Stimulated activated CD4-positive, alpha-beta T cell treated with anti-CD3 and anti-CD28 coated beads, Interleukin-1b, Interleukin-23, amount 100 ng/mL, for 24 hours (primary cell): ENCODE results near the gene HMGB1.
A peak's percentile ranks its signal among the peaks of the same experiment; 100 is the strongest.
"Not testable (repeated sequence)": the region's sequence is repeated elsewhere in the genome, so short reads cannot be mapped to it uniquely, and the experiment has no call there.

Experiments
- DNase-seq, 4 experiments: peaks; one replicate each; pipeline ENCODE4 v3.0.0-alpha.2; 2020; ENCODE audit warnings: low read depth in 4 of 4, low spot score in 1 of 4

The HMGB1 gene

DNA sequence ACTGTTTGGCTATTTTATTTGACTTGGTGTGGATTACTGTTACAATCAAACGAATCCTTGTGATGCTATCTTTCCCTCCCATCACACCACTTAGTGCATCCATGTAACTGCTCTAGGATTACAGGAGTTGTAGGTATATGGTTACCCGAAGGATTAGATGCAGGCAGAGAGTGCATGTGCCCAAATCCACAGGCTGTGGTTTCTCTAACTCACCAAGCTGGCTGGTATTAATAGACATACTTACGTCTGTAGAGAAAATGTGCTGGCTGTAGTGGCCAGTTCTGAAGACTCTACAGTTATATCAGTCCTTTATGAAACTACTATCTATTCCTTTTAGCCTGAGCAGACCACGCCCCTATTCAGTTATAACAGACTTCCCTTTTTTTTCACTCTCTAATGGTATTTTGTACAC lies 1.1 kb upstream of the HMGB1 start:
- no peak for DNase-seq

DNA sequence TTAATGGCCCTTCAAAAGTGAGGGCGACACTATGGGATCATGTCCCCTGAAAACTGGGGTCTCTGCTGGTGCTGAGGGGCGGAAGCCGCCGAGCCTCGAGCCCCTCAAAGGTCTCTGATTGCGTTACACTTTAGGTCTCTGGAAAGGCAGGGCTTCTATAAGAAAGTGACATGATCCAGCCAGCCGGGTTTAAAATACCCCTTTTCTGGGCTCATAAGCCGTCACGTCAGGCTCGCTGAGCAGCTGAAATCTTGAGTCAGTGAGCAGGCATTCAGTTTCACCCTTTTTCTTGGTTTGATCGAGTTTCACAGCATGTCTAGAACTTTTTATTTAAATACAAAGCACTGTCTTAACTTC lies 600 bp upstream of the HMGB1 start:
- DNase-seq = peak in 1 of 4 experiments; percentile 16

DNA sequence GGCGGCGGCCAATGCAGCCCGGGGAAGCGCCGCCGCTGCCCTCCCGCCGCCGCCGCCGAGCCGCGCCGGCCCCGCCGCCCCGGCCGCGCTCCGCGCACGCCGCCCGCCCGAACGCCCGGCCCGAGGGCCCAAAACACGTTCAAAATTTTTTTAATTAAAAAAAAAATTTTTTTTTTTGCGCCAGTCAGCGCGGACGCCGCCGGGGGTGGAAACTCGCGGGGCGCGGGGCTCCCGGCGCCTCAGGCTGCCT lies 468 bp downstream of the HMGB1 start:
- no peak for DNase-seq

DNA sequence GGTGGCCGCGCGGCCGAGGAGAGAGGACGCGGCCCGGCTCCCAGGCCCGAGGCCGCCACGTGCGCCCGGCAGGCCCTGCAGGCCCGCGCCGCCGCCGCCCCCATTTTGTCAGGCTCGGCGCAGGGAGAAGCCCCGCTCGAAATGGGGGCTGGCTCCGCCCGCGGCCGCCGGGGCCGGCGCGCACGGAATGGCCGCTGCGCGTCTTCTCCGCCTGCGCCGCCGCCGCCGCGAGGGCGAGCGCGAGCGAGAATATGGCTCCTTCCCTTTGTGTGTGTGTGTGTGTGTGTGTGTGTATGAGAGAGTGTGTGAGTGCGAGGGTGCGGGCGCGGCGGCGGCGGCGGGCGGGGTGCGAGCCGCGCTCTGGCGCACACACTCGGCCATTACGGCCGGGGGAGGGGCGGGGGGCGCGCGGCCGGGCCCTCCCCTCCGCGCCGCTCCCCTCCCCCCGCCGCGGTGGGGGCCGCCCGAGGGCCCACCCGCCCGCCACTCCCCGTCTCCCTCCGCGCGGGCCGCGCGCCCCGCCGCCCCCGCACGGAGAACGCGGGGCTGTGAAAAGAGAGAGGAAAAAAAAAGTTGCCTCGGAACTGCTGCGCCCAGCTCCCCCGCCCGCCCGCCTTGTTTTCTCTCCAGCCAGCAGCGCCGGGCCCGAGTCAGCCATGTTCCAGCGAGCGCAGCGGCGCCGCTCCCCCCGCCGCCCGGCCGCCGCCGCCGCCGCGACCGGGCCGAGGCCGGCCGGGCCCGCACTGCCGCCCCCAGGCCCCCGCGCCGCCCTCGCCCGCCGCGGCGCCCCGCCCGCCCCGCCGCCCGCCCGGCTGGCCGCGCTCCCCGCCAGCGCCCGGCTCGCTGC lies 1.0 kb downstream of the HMGB1 start:
- DNase-seq = peak; percentile 50 to 65 (median 60)

DNA sequence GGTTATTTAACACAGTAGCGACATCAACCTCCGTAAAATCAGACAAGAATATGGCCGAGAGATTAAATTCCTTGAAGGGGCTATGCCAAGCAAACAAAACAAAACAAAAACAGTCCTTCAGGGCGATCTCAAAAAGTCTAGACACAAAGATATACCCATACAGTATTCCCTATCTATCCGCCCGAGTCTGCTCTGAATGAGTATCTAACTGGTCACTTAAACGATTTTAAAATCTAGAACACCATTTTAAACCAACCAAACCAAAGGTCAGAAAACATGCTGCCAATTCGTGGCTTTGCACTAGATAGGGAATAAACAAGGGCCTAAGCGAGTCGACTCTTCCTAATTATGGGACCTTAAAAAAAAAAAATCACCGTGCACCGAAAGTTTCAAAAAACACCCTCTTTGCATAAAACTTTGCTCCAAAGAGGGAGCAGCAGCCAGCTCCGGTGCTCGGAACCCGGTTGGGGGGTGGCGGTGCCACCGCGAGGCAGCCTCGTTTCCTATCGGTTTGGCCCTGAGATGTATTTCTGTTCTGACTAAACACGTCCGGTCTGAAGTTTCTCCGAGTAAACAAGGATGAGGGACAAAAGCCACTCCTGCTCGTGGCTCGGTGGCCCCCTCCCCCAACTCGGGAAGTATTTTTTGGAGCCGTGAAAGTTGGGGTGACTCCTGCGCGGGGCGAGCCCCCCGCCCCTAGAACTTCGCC lies 1.8 kb downstream of the HMGB1 start:
- peak; percentile 35 to 62 (median 50) for DNase-seq

DNA sequence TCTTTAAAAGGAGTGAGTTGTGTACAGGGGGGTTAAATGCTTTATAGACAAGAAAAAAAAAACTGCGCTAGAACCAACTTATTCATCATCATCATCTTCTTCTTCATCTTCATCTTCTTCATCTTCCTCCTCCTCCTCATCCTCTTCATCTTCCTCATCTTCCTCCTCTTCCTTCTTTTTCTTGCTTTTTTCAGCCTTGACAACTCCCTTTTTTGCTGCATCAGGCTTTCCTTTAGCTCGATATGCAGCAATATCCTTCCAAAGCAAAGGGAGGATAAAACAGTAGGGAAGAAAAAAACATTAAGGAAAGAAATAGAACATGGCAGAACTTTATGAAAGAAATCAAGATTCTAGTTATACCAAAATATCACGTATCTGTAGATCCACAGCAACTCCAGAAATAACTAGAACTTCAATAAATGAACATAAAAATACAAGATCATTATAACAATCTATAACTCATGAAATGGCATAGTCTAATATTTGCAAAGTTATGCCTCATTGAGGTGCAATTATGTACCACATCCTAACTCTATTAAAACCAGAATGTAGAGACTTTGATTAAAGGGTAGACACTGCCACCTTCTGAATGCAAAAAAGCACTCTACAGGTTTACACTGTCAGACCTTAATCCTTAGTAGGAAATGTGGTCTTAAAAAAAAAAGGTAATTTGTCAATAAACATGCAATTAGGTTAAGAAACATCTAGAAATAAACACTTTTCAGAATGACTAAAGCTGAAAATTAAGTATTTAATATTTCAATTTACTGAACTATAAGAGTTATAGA lies 4.3 kb downstream of the HMGB1 start:
- DNase-seq = not testable (repeated sequence)

DNA sequence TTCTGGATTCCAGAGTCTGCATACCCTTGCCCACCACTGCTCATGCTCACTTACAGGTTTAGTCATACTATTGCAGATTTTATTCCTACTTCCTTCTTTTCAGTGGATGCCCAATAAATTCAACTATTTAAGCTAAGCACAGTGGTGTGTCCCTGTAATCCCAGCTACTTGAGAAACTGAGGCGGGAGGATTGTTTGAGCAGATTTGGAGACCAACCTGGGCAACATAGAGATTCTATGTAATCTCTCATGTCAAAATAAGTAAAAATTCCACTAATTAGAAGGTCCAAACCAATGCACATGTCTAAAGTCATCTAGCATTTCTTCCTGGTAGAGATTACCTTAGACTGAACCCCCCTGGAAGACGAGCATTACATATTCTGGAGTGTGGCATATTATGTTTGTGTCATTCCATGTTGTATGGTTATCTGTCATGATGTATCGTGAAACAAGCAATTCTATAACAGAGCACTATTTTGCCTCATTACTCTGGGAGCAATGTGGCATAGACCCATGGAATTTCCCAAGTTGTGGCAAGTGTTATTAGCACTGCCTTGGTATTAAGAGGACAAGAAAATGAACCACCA lies 8.3 kb downstream of the HMGB1 start:
- no peak for DNase-seq

DNA sequence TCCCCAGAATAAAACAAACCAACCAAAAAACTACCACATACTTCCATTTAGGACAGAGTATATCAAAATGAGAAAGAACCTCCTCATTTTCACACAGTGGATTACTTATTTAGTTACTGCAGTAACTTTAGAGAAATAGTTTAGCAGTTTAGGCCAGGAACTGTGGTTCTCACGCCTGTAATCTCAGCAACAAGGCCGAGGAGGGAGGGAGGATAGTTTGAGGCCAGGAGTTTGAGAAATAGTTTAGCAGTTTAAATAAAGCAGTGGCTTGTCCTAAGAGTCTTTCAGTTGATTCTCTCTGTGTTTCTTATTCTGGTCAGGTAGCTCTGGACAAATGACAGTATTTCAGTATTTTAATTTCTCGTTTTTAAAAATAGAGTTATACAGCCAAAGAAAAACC lies 9.4 kb downstream of the HMGB1 start:
- no peak for DNase-seq

DNA sequence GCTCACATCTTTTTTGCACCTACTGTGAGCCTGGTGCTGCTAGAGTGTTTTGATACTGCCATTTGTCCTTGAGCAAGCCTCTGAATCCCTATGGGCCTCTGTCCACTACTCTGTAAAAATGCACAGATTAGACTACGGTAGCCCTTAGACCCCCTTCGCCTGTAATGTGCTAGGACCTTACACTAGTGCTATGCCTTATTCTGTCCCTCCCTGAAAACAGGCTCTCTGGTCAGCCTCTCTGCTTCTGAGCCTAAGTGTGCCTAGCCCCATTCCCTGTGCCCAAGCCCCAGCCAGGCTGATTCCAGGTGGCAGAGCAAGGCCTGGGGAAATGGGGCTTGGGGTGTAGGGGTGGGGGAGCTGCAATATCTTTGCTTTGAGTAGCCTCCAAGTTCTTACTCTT lies 10.7 kb downstream of the HMGB1 start:
- DNase-seq = no peak

DNA sequence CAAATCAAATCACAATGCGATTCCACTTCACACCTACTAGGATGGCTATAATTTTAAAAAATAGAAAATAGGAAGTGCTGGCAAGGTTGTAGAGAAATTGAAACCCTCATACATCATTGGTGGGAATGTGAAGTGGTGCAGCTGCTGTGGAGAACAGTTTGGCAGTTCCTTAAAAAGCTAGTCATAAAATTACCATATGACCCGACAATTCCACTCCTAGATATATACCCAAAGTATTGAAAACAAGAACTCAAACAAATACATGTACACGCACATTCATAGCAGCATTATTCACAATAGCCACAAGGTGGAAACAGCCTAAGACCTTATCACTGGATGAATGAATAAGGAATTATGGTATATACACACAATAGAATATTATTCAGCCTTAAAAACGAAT lies 12.0 kb downstream of the HMGB1 start:
- DNase-seq = no peak

DNA sequence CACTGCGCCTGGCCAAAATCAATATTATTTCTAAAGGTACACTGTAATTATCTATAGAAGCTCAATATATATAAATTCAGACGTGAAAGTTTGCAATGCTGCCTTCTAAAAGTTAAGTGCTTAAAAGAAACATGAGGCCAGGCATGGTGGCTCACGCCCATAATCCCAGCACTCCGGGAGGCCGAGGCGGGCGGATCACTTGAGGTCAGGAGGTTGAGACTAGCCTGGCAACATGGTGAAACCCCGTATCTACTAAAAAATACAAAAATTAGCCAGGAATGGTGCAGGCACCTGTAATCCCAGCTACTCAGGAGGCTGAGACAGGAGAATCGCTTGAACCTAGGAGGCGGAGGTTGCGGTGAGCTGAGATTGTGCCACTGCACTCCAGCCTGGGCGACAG lies 14.3 kb downstream of the HMGB1 start:
- not testable (repeated sequence) for DNase-seq

DNA sequence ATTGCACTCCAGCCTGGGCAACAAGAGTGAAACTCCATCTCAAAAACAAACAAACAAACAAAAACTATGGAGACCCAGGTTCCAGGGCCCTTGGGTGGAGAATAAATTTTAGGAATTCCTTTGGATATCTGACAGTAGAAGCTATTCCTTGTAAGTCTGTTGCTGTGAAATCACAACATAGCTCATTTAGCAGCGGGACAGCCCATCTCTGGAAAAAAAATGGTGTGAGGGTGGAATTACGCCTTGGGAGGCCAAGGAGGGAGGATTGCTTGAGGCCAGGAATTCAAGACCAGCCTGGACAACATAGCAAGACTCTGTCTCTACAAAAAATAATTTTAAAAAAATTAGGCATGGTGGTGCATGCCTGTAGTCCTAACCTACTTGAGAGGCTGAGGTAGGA lies 15.7 kb downstream of the HMGB1 start:
- DNase-seq = no peak

DNA sequence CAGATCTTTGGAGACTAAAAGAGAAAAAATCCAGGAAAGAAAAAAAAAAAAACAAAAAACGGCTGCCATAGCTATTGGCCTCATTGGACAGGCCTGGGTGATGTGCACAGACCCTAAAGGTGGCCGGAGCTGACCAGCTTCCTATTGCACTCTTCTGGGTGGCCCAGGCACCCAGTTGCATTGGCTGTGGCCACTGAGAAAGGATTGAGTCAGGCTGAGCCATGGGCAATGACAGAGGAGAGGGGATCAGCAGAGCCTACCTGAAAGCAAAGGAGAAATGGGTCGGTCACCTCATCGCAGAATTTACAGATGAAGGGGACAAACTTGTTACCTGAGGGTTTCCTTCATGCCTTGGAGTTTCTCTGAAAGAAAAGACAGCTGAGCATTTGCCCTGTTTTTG lies 17.3 kb downstream of the HMGB1 start:
- DNase-seq = no peak

DNA sequence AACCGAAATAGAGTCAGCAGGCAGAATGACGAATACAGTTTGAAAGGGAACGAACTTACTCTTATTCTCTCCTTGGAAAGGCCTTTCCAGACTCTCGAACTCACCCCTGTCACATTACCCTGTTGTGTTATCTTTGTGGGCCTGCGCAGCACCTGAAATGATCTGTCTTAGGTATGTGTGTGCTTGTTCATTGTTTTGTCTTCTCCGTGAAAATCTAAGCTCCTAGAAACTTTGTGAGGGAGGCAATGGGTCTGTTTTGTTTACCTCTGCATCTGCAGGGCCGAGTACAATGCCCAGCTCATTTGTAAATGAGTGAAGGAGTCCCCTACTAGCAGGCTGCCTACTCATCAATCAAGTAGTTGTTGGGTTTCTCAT lies 19.6 kb downstream of the HMGB1 start:
- no peak for DNase-seq

DNA sequence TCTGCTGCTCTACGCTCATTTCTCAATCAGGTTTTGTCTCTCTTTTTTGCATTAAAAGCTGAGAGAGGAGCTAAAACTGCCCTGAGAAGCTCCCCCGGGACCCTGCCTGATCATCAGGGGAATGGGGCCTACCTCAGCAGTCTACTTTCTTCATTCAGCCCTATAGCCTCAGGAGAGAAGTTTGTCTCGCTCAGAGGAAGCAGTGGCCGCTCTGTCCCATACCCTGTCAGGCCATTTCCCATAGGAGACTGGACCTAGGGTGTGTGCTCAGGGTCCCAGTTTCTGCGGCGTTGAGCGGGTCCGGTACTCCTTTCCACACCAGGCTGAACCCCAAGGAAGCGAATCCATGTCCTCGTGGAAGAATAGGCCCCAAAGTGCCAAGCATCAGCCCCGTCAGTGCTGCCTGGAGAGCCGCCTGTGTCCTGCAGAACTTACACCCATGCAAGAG lies 21.8 kb downstream of the HMGB1 start:
- no peak for DNase-seq

DNA sequence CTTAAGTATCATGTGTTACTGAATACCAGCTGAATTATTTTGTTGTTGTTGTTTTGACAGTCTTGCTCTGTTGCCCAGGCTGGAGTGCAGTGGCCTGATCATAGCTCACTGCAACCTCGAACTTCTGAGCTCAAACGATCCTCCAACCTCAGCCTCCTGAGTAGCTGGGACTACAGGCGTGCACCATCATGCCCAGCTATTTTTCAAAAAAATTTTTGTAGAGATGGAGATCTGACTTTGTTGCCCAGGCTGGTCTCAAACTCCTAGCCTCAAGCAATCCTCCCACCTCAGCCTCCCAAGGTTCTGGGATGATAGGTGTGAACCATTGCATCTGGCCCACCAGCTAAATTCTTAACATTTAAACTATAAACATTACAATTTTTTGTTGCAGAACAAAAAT lies 22.2 kb downstream of the HMGB1 start:
- DNase-seq = not testable (repeated sequence)

DNA sequence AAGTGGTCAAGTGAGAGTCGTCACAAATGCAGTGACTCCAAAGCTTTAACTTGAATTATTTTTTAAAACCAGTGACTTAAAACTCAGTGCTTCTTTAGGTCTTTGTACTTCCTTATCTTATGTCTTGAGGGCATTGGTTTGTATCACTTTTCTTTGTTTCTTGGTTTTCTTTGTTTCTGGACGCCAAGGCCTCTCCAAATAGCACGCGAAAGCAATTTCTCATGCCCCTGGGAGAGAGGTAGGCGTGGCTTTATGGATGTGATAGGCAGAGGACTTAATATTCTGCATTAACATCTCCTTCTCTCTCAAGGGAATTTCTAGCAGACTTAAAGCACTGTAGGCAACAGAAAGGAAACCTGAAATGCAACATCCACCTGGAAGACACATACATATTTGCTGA lies 22.8 kb downstream of the HMGB1 start:
- no peak for DNase-seq

DNA sequence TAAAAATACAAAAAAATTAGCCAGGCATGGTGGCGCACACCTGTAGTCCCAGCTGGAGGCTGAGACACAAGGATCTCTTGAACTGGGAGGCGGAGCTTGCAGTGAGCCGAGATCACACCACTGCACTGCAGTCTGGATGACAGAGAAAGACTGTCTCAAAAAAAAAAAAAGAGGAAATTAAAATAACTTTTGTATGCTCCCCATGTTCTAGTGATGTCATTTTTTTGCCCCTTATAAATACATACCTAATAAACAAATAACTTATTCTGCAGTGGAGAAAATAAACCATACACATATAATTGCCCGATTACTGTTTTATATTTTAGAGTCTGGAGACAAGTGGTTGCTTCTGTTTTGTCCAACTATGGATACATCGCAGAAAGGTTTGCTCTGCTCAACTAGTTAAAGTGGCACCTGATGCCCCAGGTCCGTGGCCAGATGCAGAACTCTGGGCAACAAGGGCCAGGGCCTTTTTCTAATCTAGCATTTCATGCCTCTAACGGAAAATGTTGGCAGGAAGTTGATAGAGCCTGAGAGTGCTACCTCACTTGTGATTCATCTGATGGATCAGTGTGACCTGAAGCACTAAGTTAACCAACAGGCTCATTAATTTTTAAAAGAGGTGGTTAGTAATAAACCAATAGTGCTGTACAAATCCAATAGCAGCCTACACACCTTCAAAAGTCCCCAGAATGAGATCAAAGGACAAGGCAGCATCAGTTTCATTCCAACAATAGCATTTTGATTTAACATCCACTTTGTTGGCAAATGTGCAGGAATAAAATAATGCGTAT lies 24.6 kb downstream of the HMGB1 start:
- DNase-seq = no peak

DNA sequence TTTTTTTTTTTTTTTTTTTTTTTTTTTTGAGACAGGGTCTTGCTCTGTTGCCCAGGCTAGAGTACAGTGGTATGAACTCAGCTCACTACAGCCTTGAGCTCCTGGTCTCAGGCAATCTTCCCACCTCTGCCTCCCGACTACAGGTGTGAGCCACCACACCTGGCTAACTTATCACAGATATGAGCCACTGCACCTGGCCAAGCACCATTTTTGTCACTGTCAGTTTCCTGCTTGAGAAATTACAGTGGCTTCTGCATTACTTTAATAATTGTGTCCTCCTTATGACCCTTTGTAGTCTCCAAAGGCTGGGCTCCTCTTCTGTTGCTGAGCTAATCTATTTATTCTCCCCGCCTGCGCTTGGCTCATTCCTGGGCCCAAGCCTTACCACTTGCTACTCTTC lies 27.4 kb downstream of the HMGB1 start:
- DNase-seq = no peak

DNA sequence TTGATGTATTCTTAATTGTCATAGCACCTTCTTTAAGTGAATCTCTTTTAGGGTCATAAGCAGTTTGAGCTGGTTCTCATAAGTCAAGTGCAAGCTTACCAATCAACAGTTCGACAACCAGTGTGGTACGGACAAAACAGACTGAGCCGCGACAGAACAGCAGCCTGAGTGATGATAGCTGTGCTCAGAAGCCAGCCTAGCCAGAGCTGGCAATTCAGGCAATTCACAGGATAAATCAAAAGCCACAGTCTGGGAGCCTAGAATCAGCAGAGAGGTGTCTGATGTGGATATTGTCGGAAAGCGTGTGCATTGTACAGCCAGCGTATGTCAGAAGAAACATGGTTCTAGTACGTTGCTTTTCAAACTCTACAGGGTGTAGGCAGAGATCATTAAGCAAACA lies 28.6 kb downstream of the HMGB1 start:
- no peak for DNase-seq

DNA sequence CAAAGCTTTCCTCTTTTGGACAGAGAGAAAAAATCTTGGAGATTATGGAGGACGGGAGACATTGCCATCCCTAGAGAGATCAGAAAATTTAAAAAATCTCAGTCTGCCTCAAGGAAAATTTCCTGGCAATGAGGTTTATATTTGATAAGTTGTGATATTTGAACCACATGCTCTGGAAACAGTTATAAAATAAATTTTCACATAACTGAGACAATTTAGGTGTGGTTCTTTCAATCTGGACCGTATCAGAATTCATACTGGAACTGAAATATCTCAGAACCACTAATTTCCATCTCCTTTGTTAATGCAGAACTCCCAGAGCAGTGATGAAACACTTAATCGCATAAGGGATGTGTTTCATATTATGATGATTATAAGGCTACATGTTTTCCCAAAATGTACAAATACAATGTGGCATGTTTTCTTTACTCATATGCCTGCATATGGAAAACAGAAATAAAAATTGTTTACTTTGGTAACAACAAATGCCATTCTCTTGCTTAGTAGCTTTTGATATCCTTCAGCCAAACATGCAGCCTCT lies 29.8 kb downstream of the HMGB1 start:
- no peak for DNase-seq
